ENCODE measurements around the gene EGFL8.
"Not testable (repeated sequence)": the region's sequence is repeated elsewhere in the genome, so short reads cannot be mapped to it uniquely, and the experiment has no call there.

EGFL8 gene

GRCh38 chr6:32181915-32182529 lies 17.6 kb downstream of the EGFL8 start:
- Histone ChIP-seq H3K9ac (ENCODE audit: low read depth, low read length) (no peak overlapping the region), H3K9me3 (ENCODE audit: insufficient read depth, low read depth, low read length) (no peaks in the 10 kb centered on the region), H3K36me3 (ENCODE audit: insufficient read depth, low read depth, low read length) (peaks cover 49% of the 10 kb centered on the region), H3K4me1 (ENCODE audit: insufficient read depth, low read length) (no peaks in the 10 kb centered on the region), H3K27me3 (ENCODE audit: insufficient read depth, low read length) (no peaks in the 10 kb centered on the region), H3K27ac (ENCODE audit: low read length) (no peak overlapping the region), H3K4me3 (ENCODE audit: low read length) (no peak overlapping the region)

DNA sequence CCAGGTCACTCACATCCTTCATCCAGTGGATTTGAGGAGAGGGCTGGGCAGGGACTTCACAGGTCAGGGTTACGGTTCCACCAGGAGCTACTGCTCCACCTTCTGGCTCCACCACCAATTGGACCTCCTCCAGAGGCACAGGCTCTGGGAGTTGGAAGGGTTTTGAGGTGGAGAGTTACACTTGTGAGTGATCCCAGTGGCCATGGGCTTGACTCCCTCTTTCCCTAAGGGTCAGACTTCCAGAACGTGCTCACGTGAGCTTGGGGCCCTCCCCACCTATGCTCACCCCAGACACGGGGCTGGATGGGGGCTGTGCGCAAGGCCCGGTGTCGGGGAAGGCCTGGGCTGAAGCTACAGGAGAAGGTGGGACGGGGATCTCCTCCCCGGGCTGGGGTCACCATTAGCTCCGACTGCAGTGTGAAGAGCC lies 18.2 kb downstream of the EGFL8 start:
- Histone ChIP-seq H3K36me3 (ENCODE audit: insufficient read depth, low read depth, low read length) (peaks cover 54% of the 10 kb centered on the region), H3K9ac (ENCODE audit: low read depth, low read length) (no peak overlapping the region)

GRCh38 chr6:32183030-32183429 lies 18.6 kb downstream of the EGFL8 start:
- Histone ChIP-seq H3K27ac (ENCODE audit: low read length) (no peak overlapping the region), H3K4me3 (ENCODE audit: low read length) (no peak overlapping the region)

More for the DNA sequence above, 18.2 kb downstream of the EGFL8 start:
- Histone ChIP-seq H3K27me3 (ENCODE audit: insufficient read depth, low read length) (no peaks in the 10 kb centered on the region), H3K4me1 (ENCODE audit: insufficient read depth, low read length) (no peaks in the 10 kb centered on the region), H3K4me3 (ENCODE audit: low read length) (no peak overlapping the region), H3K9me3 (ENCODE audit: insufficient read depth, low read depth, low read length) (no peaks in the 10 kb centered on the region), H3K27ac (ENCODE audit: low read length) (no peak overlapping the region)

DNA sequence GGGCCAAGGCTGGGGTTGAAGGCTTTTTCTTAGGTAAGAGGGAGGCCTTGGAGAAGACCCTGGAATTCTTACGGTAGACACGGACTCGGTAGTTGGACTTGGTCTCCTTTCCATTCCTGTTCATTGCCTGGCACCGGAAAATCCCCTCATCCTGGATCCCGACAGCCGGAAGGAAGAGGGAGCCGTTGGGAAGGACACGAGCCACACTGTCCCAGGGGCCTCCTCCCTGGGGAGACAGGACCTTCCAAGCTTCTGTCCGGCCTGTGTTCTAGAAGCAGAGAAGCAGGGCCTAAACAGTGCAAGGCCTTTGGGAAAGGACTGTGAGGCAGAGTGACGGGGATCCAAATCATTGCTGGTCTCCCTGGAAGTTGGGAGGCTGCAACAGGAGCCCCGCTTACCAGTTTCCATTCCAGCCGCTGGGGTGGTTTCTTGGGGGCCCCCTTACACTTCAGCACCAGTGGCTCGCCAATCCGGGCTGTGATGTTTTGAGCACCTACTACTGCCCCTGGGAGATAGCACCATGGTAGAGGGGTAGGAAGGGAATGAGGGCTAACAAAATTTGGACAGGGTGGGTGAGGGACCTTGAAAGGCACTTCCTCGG lies 19.2 kb downstream of the EGFL8 start:
- no peak overlapping the region for H3K27ac ChIP-seq (ENCODE audit: low read length)
- H3K27me3 ChIP-seq (ENCODE audit: insufficient read depth, low read length): no peaks in the 10 kb centered on the region
- H3K9me3 ChIP-seq (ENCODE audit: insufficient read depth, low read depth, low read length): no peaks in the 10 kb centered on the region
- peaks cover 59% of the 10 kb centered on the region for H3K36me3 ChIP-seq (ENCODE audit: insufficient read depth, low read depth, low read length)
- H3K4me1 ChIP-seq (ENCODE audit: insufficient read depth, low read length): peaks cover under 1% of the 10 kb centered on the region; the same call in 1 of the 2 replicates
- H3K4me3 ChIP-seq (ENCODE audit: low read length): no peak overlapping the region
- H3K9ac ChIP-seq (ENCODE audit: low read depth, low read length): no peak overlapping the region

More at GRCh38 chr6:32183030-32183429, 18.6 kb downstream of the EGFL8 start:
- Histone ChIP-seq H3K9ac (ENCODE audit: low read depth, low read length) (no peak overlapping the region), H3K4me1 (ENCODE audit: insufficient read depth, low read length) (no peaks in the 10 kb centered on the region), H3K36me3 (ENCODE audit: insufficient read depth, low read depth, low read length) (peaks cover 59% of the 10 kb centered on the region), H3K9me3 (ENCODE audit: insufficient read depth, low read depth, low read length) (no peaks in the 10 kb centered on the region), H3K27me3 (ENCODE audit: insufficient read depth, low read length) (no peaks in the 10 kb centered on the region)

- no peaks in the 10 kb centered on the region for H3K27me3 ChIP-seq (ENCODE audit: insufficient read depth, low read length)
- H3K4me3 ChIP-seq (ENCODE audit: low read length): no peak within 1 kb of the TSS
- no peak within 1 kb of the TSS for H3K27ac ChIP-seq (ENCODE audit: low read length)
- peaks cover 59% of the 10 kb centered on the region for H3K36me3 ChIP-seq (ENCODE audit: insufficient read depth, low read depth, low read length)
- no peaks in the 10 kb centered on the region for H3K9me3 ChIP-seq (ENCODE audit: insufficient read depth, low read depth, low read length)
- H3K4me1 ChIP-seq (ENCODE audit: insufficient read depth, low read length): peaks cover 4% of the 10 kb centered on the region; the same call in 1 of the 2 replicates
- no peak within 1 kb of the TSS for H3K9ac ChIP-seq (ENCODE audit: low read depth, low read length)
Measured at GRCh38 chr6:32184084-32184640, 19.8 kb downstream of the EGFL8 start, which contains the start of gene AGER. Gene AGER (minus strand): TSS chr6:32184253. CDS start chr6:32184222, 31 bp downstream.

DNA sequence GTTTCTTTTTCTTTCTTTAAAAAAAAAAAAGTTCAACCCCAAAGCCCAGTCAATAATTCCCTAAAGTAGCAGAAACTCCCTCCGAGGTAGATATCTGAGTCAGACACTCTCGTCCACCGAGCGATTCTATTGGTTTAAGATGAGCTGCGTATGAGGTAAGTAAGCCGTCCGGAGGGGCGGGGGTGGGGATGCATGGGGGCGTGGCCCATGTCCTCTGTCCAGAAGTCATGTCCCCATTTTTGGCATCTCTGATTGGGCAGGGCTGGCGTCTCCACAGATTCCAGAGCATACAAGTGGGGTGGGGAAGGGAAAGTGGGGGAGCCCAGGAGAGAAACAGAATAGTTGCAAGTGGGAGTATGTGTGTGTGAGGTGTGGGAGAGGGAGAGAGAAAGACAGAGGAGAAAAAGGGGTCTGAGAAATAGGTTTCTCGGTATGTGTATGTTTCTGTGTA lies 21.3 kb downstream of the EGFL8 start:
- H3K36me3 ChIP-seq (ENCODE audit: insufficient read depth, low read depth, low read length): peaks cover 47% of the 10 kb centered on the region
- H3K9ac ChIP-seq (ENCODE audit: low read depth, low read length); H3K4me3 ChIP-seq (ENCODE audit: low read length); H3K9me3 ChIP-seq (ENCODE audit: insufficient read depth, low read depth, low read length); H3K4me1 ChIP-seq (ENCODE audit: insufficient read depth, low read length); H3K27ac ChIP-seq (ENCODE audit: low read length); H3K27me3 ChIP-seq (ENCODE audit: insufficient read depth, low read length): not testable (repeated sequence)

GRCh38 chr6:32186151-32186840 lies 21.9 kb downstream of the EGFL8 start:
- H3K9ac ChIP-seq (ENCODE audit: low read depth, low read length); H3K4me3 ChIP-seq (ENCODE audit: low read length); H3K27ac ChIP-seq (ENCODE audit: low read length); H3K27me3 ChIP-seq (ENCODE audit: insufficient read depth, low read length); H3K9me3 ChIP-seq (ENCODE audit: insufficient read depth, low read depth, low read length): not testable (repeated sequence)
- Histone ChIP-seq H3K4me1 (ENCODE audit: insufficient read depth, low read length) (peaks cover 10% of the 10 kb centered on the region; the same call in 1 of the 2 replicates), H3K36me3 (ENCODE audit: insufficient read depth, low read depth, low read length) (peaks cover 41% of the 10 kb centered on the region)

DNA sequence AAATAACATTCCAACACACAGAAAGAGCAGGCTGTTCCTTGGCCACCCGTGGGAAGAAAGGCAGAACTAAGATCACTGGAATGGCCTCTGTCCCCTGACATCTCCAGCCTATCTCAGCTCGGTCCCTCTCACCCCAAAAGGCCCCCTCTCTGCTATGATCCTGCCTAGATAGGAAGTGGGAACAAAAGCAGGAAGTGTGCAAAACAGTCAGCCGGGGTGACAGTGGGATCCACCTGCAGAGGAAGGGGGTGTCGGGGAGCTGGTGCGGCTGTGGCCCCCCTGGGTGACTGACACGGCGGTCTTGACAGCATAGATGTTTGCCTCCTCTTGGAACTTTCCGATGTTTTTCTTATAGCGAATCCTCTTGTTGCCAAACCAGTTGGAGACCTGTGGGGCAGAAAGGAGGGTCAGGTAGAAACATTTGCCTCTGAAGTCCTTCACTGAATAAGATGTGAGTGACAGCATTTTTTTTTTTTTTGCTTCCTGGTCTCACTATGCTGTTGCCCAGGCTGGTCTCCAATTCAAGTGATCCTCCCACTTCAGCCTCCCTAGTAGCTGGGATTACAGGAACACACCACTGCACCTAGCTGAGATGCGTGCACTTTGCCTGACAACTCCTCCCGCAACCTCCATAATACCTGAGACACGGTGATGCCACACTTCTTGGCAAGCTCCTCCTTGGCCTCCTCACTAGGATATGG lies 22.8 kb downstream of the EGFL8 start:
- Histone ChIP-seq H3K27ac (ENCODE audit: low read length) (no peak overlapping the region), H3K9ac (ENCODE audit: low read depth, low read length) (no peak overlapping the region), H3K9me3 (ENCODE audit: insufficient read depth, low read depth, low read length) (no peaks in the 10 kb centered on the region), H3K36me3 (ENCODE audit: insufficient read depth, low read depth, low read length) (peaks cover 38% of the 10 kb centered on the region), H3K4me3 (ENCODE audit: low read length) (no peak overlapping the region), H3K27me3 (ENCODE audit: insufficient read depth, low read length) (no peaks in the 10 kb centered on the region), H3K4me1 (ENCODE audit: insufficient read depth, low read length) (peaks cover 11% of the 10 kb centered on the region; the same call in 1 of the 2 replicates)

DNA sequence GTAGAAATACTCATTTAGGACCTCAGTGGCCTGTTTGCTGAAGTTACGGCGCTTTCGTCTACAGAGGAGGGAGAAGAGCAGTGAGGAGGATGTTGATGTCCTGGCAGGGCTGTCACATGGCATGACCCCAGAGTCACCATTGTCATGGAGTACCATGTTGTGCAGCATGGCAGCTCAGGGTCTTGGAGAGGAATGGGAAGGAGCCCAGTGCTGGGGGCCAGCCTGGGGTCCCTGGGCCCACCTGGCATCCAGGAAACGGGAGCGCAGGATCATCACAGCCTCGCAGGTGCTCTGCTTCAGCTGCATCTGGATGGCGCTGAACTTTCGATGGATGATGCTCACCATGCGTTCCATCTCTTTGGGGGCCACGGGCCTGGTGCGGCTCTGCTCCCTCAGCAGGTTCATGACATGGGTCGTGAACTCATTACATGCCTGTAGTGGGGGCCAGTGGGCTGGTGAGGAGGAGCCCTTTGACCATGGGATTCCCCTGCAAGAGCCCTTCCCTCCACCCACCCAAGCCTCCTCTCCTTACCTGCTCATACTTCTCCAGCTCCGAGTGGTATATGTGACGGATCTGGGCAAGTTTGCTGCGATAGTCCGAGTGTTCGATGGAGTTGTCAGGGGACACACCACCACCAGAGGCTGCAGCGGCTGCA lies 23.5 kb downstream of the EGFL8 start:
- not testable (repeated sequence) for H3K9me3 ChIP-seq (ENCODE audit: insufficient read depth, low read depth, low read length); H3K27ac ChIP-seq (ENCODE audit: low read length); H3K9ac ChIP-seq (ENCODE audit: low read depth, low read length); H3K4me3 ChIP-seq (ENCODE audit: low read length); H3K27me3 ChIP-seq (ENCODE audit: insufficient read depth, low read length)
- Histone ChIP-seq H3K4me1 (ENCODE audit: insufficient read depth, low read length) (peaks cover 15% of the 10 kb centered on the region; the same call in 1 of the 2 replicates), H3K36me3 (ENCODE audit: insufficient read depth, low read depth, low read length) (peaks cover 32% of the 10 kb centered on the region)

DNA sequence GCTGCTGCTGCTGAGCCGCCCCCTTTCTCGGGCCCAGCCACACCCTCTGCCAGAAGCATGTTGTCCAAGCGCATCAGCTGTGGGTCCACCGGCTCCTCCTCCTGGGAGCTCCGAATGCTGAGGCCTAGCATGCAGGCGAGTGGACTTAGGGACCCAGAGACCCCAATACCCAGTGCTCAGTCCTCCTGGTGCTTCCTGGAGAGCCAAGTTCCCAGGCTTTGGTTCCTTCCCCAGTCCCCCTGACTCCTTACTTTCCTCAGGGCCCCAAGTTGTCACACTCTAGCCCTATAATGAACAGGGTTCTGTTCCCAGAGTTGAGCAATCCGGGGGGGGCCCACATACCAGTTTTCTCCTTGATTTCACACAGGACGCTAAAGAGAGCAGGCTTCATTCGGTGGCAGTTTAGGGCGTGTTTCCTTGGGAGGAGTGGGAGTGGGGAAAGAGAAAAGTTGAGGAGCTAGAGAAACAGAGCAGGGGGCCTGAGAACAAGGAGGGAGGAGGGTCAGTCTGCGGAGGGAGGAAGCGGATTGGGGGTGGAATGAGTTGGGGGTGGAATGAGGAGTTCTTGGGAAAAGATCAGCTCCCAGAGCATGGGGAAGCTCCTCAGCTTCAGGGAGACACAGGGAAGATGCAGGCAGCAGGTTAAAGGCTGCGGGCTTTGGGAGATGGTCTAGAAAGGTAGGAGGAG lies 24.1 kb downstream of the EGFL8 start:
- H3K27ac ChIP-seq (ENCODE audit: low read length): no peak overlapping the region
- H3K36me3 ChIP-seq (ENCODE audit: insufficient read depth, low read depth, low read length): peaks cover 25% of the 10 kb centered on the region
- H3K9ac ChIP-seq (ENCODE audit: low read depth, low read length): peak overlapping the region; percentile 87
- H3K27me3 ChIP-seq (ENCODE audit: insufficient read depth, low read length): no peaks in the 10 kb centered on the region
- peak overlapping the region; percentile 79 for H3K4me3 ChIP-seq (ENCODE audit: low read length)
- H3K4me1 ChIP-seq (ENCODE audit: insufficient read depth, low read length): peaks cover 16% of the 10 kb centered on the region; the same call in 1 of the 2 replicates
- H3K9me3 ChIP-seq (ENCODE audit: insufficient read depth, low read depth, low read length): no peaks in the 10 kb centered on the region
